Thyroid gland (tissue), 4 donors: ENCODE results near the gene SH2D2A. TPM values are rescaled to one million over a fixed set of nuclear protein-coding genes. Genes with fewer than 3 reads are reported as not detected.

Source experiments
- DNase-seq, 2 donors: peaks; one replicate each; pipeline ENCODE4 v3.0.0-alpha.2; 2019
- H3K27ac ChIP-seq, 3 donors: fragments of 200-600 bp; sonication (generic); 1 replicate in 2 of 3; 2 replicates in 1 of 3; pipeline ENCODE4 v1.5.1; 2016 to 2019; ENCODE audit warnings: mild to moderate bottlenecking in 1 of 3, moderate library complexity in 1 of 3
- H3K27me3 ChIP-seq: fragments of 200-600 bp; sonication (generic); one replicate; pipeline ENCODE4 v1.5.1; 2019
- H3K36me3 ChIP-seq, 2 donors: fragments of 200-600 bp; sonication (generic); one replicate each; pipeline ENCODE4 v1.5.1; 2016 to 2019
- H3K4me1 ChIP-seq, 2 donors: fragments of 200-600 bp; sonication (generic); one replicate each; pipeline ENCODE4 v1.5.1; 2017 to 2019
- H3K4me3 ChIP-seq, 3 donors: fragments of 200-600 bp; sonication (generic); replicated peaks in 1 of 3; 1 replicate in 2 of 3; 2 replicates in 1 of 3; pipeline ENCODE4 v1.5.1; 2016; ENCODE audit warnings: mild to moderate bottlenecking in 1 of 3
- H3K9me3 ChIP-seq: fragments of 200-600 bp; sonication (generic); one replicate; pipeline ENCODE4 v1.5.1; 2017
- CTCF ChIP-seq, 6 experiments: fragments of 200-600 bp in 3 of 6; fragments of 450-650 bp in 3 of 6; sonication (generic) in 3 of 6; IDR thresholded peaks; one replicate each; pipeline ENCODE4 v1.5.1; 2016 to 2019; ENCODE audit warnings: antibody characterized with exemption in 6 of 6, mild to moderate bottlenecking in 2 of 6, inconsistent platforms in 1 of 6, moderate library complexity in 1 of 6
- POLR2A ChIP-seq, 2 donors: fragments of 450-650 bp; IDR thresholded peaks; one replicate each; pipeline ENCODE4 v1.6.1; 2017; ENCODE audit warnings: antibody characterized with exemption in 2 of 2, mild to moderate bottlenecking in 2 of 2, moderate library complexity in 1 of 2
- WGBS, 2 donors: methylation state at CpG; one replicate each; pipeline ENCODE4 v1.1.5; 2017; 5-methylcytosine and 5-hydroxymethylcytosine counted together
- intact Hi-C: fragments of 100-400 bp; cut with DNase I; formaldehyde crosslinking; loops from one replicate; pipeline ENCODE4 v1.15.1; 2023
- total RNA-seq, 4 donors: library from RNA; depleted of rRNA; stranded (reverse); fragments of >200 nt; gene quantifications; one replicate each; pipeline ENCODE4 v1.2.3, GENCODE V29; 2016

The SH2D2A gene
- total RNA-seq, 4 donors from 2014 or later: 1.2 to 3.3 (median 2.0) TPM

- 73 to 76% methylated on average over 10 of the region's 10 CpGs for WGBS, 2 donors
- Histone ChIP-seq H3K27ac (no peak overlapping the region), H3K36me3 (no peaks in the 10 kb centered on the region), H3K4me1 (peaks cover 19 to 26% of the 10 kb centered on the region in 2 donors), H3K9me3 (no peaks in the 10 kb centered on the region), H3K4me3 (no peak overlapping the region), H3K27me3 (peaks cover 20% of the 10 kb centered on the region)
- DNase-seq: no peak
- intact Hi-C loops: loop anchor here (5.0 kb wide), 1 partner anchor 66 kb away; no protein-coding TSS in a partner anchor
- TF ChIP-seq CTCF (IDR thresholded peaks at IDR 0.05) (no peak), POLR2A (IDR thresholded peaks at IDR 0.05) (no peak)
Measured at GRCh38 chr1:156862997-156863599, 46.5 kb upstream of the SH2D2A start.

- Histone ChIP-seq H3K9me3 (no peaks in the 10 kb centered on the region), H3K27me3 (peaks cover 20% of the 10 kb centered on the region), H3K36me3 (no peaks in the 10 kb centered on the region), H3K4me1 (peaks cover 19 to 26% of the 10 kb centered on the region in 2 donors), H3K4me3 (no peak overlapping the region), H3K27ac (no peak overlapping the region)
- no peak for TF ChIP-seq POLR2A (IDR thresholded peaks at IDR 0.05)
- no peak for TF ChIP-seq CTCF (IDR thresholded peaks at IDR 0.05)
- 84 to 87% methylated on average over 6 of the region's 6 CpGs for whole genome bisulfite sequencing, 2 donors
- intact Hi-C loops: loop anchor here (5.0 kb wide), 1 partner anchor 65 kb away; no protein-coding TSS in a partner anchor
- no peak for DNase-seq
Measured at GRCh38 chr1:156862584-156862983, 45.9 kb upstream of the SH2D2A start.

- peak within 1 kb of the TSS in 1 of 3 donors; percentile 14 for H3K4me3 ChIP-seq
- peaks cover 19 to 26% of the 10 kb centered on the region in 2 donors for H3K4me1 ChIP-seq
- H3K27me3 ChIP-seq: peaks cover 20% of the 10 kb centered on the region
- no peak within 1 kb of the TSS for H3K27ac ChIP-seq
- H3K36me3 ChIP-seq: no peaks in the 10 kb centered on the region
- intact Hi-C loops: loop anchor here (5.0 kb wide), 1 partner anchor 64 kb away; no protein-coding TSS in a partner anchor
- no peak for TF ChIP-seq CTCF (IDR thresholded peaks at IDR 0.05)
- no peak for TF ChIP-seq POLR2A (IDR thresholded peaks at IDR 0.05)
- H3K9me3 ChIP-seq: no peaks in the 10 kb centered on the region
- peak in 1 of 2 donors; percentile 26 for DNase-seq
- 2 to 5% methylated on average over 22 to 30 of the region's 69 CpGs for WGBS, 2 donors
Measured at GRCh38 chr1:156860628-156861423, 44.2 kb upstream of the SH2D2A start, which contains the start of gene NTRK1. NTRK1 (plus strand) TSS chr1:156860865; CDS start chr1:156860935, 70 bp downstream.

GRCh38 chr1:156860113-156860627, 43.5 kb upstream of the SH2D2A start:
- peaks cover 20% of the 10 kb centered on the region for H3K27me3 ChIP-seq
- WGBS, 2 donors: 3% methylated on average over 25 to 33 of the region's 35 CpGs
- DNase-seq: peak; percentile 22 to 30
- peaks cover 19 to 26% of the 10 kb centered on the region in 2 donors for H3K4me1 ChIP-seq
- TF ChIP-seq CTCF (IDR thresholded peaks at IDR 0.05) (peak; percentile 49 to 79 (median 66)), POLR2A (IDR thresholded peaks at IDR 0.05) (no peak)
- H3K36me3 ChIP-seq: no peaks in the 10 kb centered on the region
- H3K27ac ChIP-seq: no peak overlapping the region
- H3K4me3 ChIP-seq: peak overlapping the region in 1 of 3 donors; percentile 14
- H3K9me3 ChIP-seq: no peaks in the 10 kb centered on the region
- intact Hi-C loops: loop anchor here (5.0 kb wide), 1 partner anchor 63 kb away; no protein-coding TSS in a partner anchor
